GM19351 (cell line): ENCODE results near the gene UBE2L5.

Source experiments
- ATAC-seq: cut with Tn5 transposase; IDR thresholded peaks from one replicate; pipeline ENCODE4 v1.9.1; 2021; ENCODE audit warnings: mild to moderate bottlenecking, moderate library complexity; ENCODE audit not compliant: unreplicated experiment

UBE2L5 gene

GRCh38 chr13:30404207-30404606 is 18.1 kb upstream of the UBE2L5 start:
- ATAC-seq = no peak

GRCh38 chr13:30406779-30407416 is 15.4 kb upstream of the UBE2L5 start:
- ATAC-seq = no peak

GRCh38 chr13:30408319-30409101 is 13.8 kb upstream of the UBE2L5 start:
- peak; percentile 93 for ATAC-seq

GRCh38 chr13:30409886-30410704 is 12.2 kb upstream of the UBE2L5 start:
- no peak for ATAC-seq

GRCh38 chr13:30410705-30411125 is 11.6 kb upstream of the UBE2L5 start:
- ATAC-seq = no peak

- no peak for ATAC-seq
Observed at GRCh38 chr13:30412346-30412745, 9.9 kb upstream of the UBE2L5 start.

- ATAC-seq = no peak
Observed at GRCh38 chr13:30413842-30414241, 8.5 kb upstream of the UBE2L5 start.

- ATAC-seq = peak; percentile 82
Observed at GRCh38 chr13:30415430-30416030, 6.8 kb upstream of the UBE2L5 start.

GRCh38 chr13:30416471-30416870 is 5.8 kb upstream of the UBE2L5 start:
- no peak for ATAC-seq

- ATAC-seq = no peak
Observed at GRCh38 chr13:30418075-30418716, 4.1 kb upstream of the UBE2L5 start.

- no peak for ATAC-seq
Observed at GRCh38 chr13:30418717-30419459, 3.4 kb upstream of the UBE2L5 start.

GRCh38 chr13:30421093-30422053 is 920 bp upstream of the UBE2L5 start:
- ATAC-seq = peak; percentile 36

- ATAC-seq = no peak
Observed at GRCh38 chr13:30423891-30424290, 1.6 kb downstream of the UBE2L5 start.

GRCh38 chr13:30429235-30429634 is 6.9 kb downstream of the UBE2L5 start:
- no peak for ATAC-seq

- peak; percentile 77 for ATAC-seq
Observed at GRCh38 chr13:30429721-30430694, 7.7 kb downstream of the UBE2L5 start.

- ATAC-seq = no peak
Observed at GRCh38 chr13:30431269-30431940, 9.1 kb downstream of the UBE2L5 start.

GRCh38 chr13:30435911-30436451 is 13.7 kb downstream of the UBE2L5 start:
- ATAC-seq = no peak
